IMR-90 (cell line): ENCODE measurements around the gene FNIP2.

ENCODE experiments used
- CHD1 ChIP-seq: IDR thresholded peaks from 2 replicates; pipeline ENCODE4 v1.6.1; 2012; ENCODE audit warnings: low read depth, low read length, improper control_type of control experiment
- CTCF ChIP-seq: conservative IDR thresholded peaks from 2 replicates; pipeline ENCODE4 v1.5.1; 2012; ENCODE audit warnings: mild to moderate bottlenecking, low read depth, low read length, improper control_type of control experiment
- POLR2A ChIP-seq: IDR thresholded peaks from 2 replicates; pipeline ENCODE4 v1.6.1; 2012; ENCODE audit warnings: mild to moderate bottlenecking, low read depth, low read length
- RCOR1 ChIP-seq: IDR thresholded peaks from 2 replicates; pipeline ENCODE4 v1.6.1; 2012; ENCODE audit warnings: mild to moderate bottlenecking, low read length, improper control_type of control experiment; ENCODE audit not compliant: insufficient replicate concordance

- TF ChIP-seq CTCF = no peak
- TF ChIP-seq CHD1 = no peak
- no peak; the same call in 1 of the 2 replicates for TF ChIP-seq POLR2A
- no peak for TF ChIP-seq RCOR1
Observed at GRCh38 chr4:158809611-158810486, 41.0 kb downstream of the FNIP2 start.
